ENCODE results near the gene S100A16.
"Not testable (repeated sequence)": the region's sequence is repeated elsewhere in the genome, so short reads cannot be mapped to it uniquely, and the experiment has no call there.

The S100A16 gene

DNA sequence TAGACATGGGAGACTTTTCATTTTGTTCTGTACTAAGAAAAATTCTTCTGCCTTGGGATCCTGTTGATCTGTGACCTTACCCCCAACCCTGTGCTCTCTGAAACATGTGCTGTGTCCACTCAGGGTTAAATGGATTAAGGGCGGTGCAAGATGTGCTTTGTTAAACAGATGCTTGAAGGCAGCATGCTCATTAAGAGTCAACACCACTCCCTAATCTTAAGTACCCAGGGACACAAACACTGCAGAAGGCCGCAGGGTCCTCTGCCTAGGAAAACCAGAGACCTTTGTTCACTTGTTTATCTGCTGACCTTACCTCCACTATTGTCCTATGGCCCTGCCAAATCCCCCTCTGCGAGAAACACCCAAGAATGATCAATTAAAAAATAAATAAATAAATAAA, 29.4 kb downstream of the S100A16 start:
- no CpG with 5 or more reads among the region's 3 CpGs for WGBS, 2 donors (ENCODE audit: extremely low coverage in 2 of 2, insufficient read length in 2 of 2, insufficient replicate concordance in 1 of 2)
- H3K23ac ChIP-seq (ENCODE audit: low read depth, low read length, poor library complexity); H2BK15ac ChIP-seq (ENCODE audit: low read length); H3K9ac ChIP-seq (ENCODE audit: low read depth, low read length, poor library complexity); H2BK120ac ChIP-seq (ENCODE audit: low read depth, low read length); H2BK12ac ChIP-seq (ENCODE audit: low read length); H3K4me2 ChIP-seq (ENCODE audit: insufficient read depth, low read length, poor library complexity, severe bottlenecking); H3K14ac ChIP-seq (ENCODE audit: low read length); H3K4ac ChIP-seq (ENCODE audit: low read length); H2BK5ac ChIP-seq (ENCODE audit: low read length); H2AFZ ChIP-seq (ENCODE audit: low read length); DNase-seq (ENCODE audit: low spot score); H3K36me3 ChIP-seq (replicated peaks in 1 of 2; ENCODE audit: control insufficient read depth in 2 of 2, insufficient read depth in 2 of 2, low read length in 2 of 2); H3K27ac ChIP-seq (replicated peaks; ENCODE audit: low read length); H3K79me1 ChIP-seq (ENCODE audit: low read depth, low read length); H3K27me3 ChIP-seq (ENCODE audit: control insufficient read depth in 3 of 3, insufficient read depth in 3 of 3, low read depth in 1 of 3, low read length in 3 of 3); H2AK5ac ChIP-seq (ENCODE audit: low read depth, low read length); H4K8ac ChIP-seq (ENCODE audit: low read depth, low read length); H3K4me3 ChIP-seq (ENCODE audit: low read length in 2 of 2); H3K9me3 ChIP-seq (replicated peaks in 1 of 2; ENCODE audit: control insufficient read depth in 2 of 2, insufficient read depth in 1 of 2, low read depth in 1 of 2, low read length in 2 of 2); H4K91ac ChIP-seq (ENCODE audit: low read depth, low read length, poor library complexity); H3K18ac ChIP-seq (ENCODE audit: low read length): not testable (repeated sequence)
- peaks cover 8 to 11% of the 10 kb centered on the region in 2 donors for H3K4me1 ChIP-seq (ENCODE audit: control insufficient read depth in 2 of 2, insufficient read depth in 1 of 2, low read depth in 1 of 2, low read length in 2 of 2)

DNA sequence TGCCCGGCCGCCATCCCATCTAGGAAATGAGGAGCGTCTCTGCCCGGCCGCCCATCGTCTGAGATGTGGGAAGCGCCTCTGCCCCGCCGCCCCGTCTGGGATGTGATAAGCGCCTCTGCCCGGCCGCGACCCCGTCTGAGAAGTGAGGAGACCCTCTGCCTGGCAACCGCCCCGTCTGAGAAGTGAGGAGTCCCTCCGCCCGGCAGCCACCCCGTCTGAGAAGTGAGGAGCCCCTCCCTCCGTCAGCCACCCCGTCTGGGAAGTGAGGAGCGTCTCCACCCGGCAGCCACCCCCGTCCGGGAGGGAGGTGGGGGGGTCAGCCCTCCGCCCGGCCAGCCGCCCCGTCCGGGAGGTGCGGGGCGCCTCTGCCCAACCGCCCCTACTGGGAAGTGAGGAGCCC, 30.1 kb downstream of the S100A16 start:
- H2AFZ ChIP-seq (ENCODE audit: low read length); H3K79me1 ChIP-seq (ENCODE audit: low read depth, low read length); H3K23ac ChIP-seq (ENCODE audit: low read depth, low read length, poor library complexity); H3K4ac ChIP-seq (ENCODE audit: low read length); H2BK12ac ChIP-seq (ENCODE audit: low read length); H3K4me3 ChIP-seq (ENCODE audit: low read length in 2 of 2); H4K8ac ChIP-seq (ENCODE audit: low read depth, low read length); H3K18ac ChIP-seq (ENCODE audit: low read length); H4K91ac ChIP-seq (ENCODE audit: low read depth, low read length, poor library complexity); H2BK5ac ChIP-seq (ENCODE audit: low read length); H3K14ac ChIP-seq (ENCODE audit: low read length); H3K4me2 ChIP-seq (ENCODE audit: insufficient read depth, low read length, poor library complexity, severe bottlenecking); H2BK15ac ChIP-seq (ENCODE audit: low read length); DNase-seq (ENCODE audit: low spot score); H2AK5ac ChIP-seq (ENCODE audit: low read depth, low read length); H2BK120ac ChIP-seq (ENCODE audit: low read depth, low read length); H3K27me3 ChIP-seq (ENCODE audit: control insufficient read depth in 3 of 3, insufficient read depth in 3 of 3, low read depth in 1 of 3, low read length in 3 of 3); H3K9ac ChIP-seq (ENCODE audit: low read depth, low read length, poor library complexity); H3K9me3 ChIP-seq (replicated peaks in 1 of 2; ENCODE audit: control insufficient read depth in 2 of 2, insufficient read depth in 1 of 2, low read depth in 1 of 2, low read length in 2 of 2); H3K36me3 ChIP-seq (replicated peaks in 1 of 2; ENCODE audit: control insufficient read depth in 2 of 2, insufficient read depth in 2 of 2, low read length in 2 of 2); H3K27ac ChIP-seq (replicated peaks; ENCODE audit: low read length): not testable (repeated sequence)
- peaks cover 10 to 17% of the 10 kb centered on the region in 2 donors for H3K4me1 ChIP-seq (ENCODE audit: control insufficient read depth in 2 of 2, insufficient read depth in 1 of 2, low read depth in 1 of 2, low read length in 2 of 2)
- WGBS, 2 donors (ENCODE audit: extremely low coverage in 2 of 2, insufficient read length in 2 of 2, insufficient replicate concordance in 1 of 2): no CpG with 5 or more reads among the region's 34 CpGs

DNA sequence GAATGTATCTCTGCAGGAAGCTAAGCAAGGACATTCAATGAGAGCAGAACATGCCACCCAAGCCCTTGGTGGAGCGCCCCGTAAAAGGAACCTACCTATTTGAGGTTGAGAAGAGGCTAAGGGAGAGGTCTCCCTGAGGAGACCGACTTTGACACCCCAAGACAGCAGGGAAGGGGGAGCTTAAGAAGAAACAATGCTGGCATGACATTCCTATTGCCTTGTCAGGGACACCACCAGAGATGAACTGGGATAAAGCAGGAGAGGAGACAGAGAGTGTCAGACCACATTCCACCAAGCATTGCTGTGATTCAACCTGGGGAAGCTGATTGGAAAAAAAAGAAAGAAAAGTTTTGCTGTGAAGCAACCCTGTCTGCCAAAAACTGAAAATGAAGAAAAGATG, 34.0 kb downstream of the S100A16 start:
- Histone ChIP-seq H4K8ac (ENCODE audit: low read depth, low read length) (no peak overlapping the region), H2AFZ (ENCODE audit: low read length) (peak overlapping the region; percentile 51), H3K14ac (ENCODE audit: low read length) (no peak overlapping the region), H3K79me1 (ENCODE audit: low read depth, low read length) (no peaks in the 10 kb centered on the region), H2BK12ac (ENCODE audit: low read length) (no peak overlapping the region), H3K9ac (ENCODE audit: low read depth, low read length, poor library complexity) (no peak overlapping the region), H2AK5ac (ENCODE audit: low read depth, low read length) (no peak overlapping the region), H2BK120ac (ENCODE audit: low read depth, low read length) (no peak overlapping the region), H3K18ac (ENCODE audit: low read length) (no peak overlapping the region), H3K23ac (ENCODE audit: low read depth, low read length, poor library complexity) (no peak overlapping the region), H2BK15ac (ENCODE audit: low read length) (no peak overlapping the region), H2BK5ac (ENCODE audit: low read length) (no peak overlapping the region), H3K4me1 (ENCODE audit: control insufficient read depth in 2 of 2, insufficient read depth in 1 of 2, low read depth in 1 of 2, low read length in 2 of 2) (peaks cover 8 to 15% of the 10 kb centered on the region in 2 donors), H3K27ac (replicated peaks; ENCODE audit: low read length) (no peak overlapping the region), H3K4ac (ENCODE audit: low read length) (no peak overlapping the region), H4K91ac (ENCODE audit: low read depth, low read length, poor library complexity) (no peak overlapping the region), H3K36me3 (replicated peaks in 1 of 2; ENCODE audit: control insufficient read depth in 2 of 2, insufficient read depth in 2 of 2, low read length in 2 of 2) (no peaks in the 10 kb centered on the region), H3K4me2 (ENCODE audit: insufficient read depth, low read length, poor library complexity, severe bottlenecking) (no peak overlapping the region), H3K27me3 (ENCODE audit: control insufficient read depth in 3 of 3, insufficient read depth in 3 of 3, low read depth in 1 of 3, low read length in 3 of 3) (no peaks in the 10 kb centered on the region), H3K4me3 (ENCODE audit: low read length in 2 of 2) (no peak overlapping the region), H3K9me3 (replicated peaks in 1 of 2; ENCODE audit: control insufficient read depth in 2 of 2, insufficient read depth in 1 of 2, low read depth in 1 of 2, low read length in 2 of 2) (no peaks in the 10 kb centered on the region)
- no peak for DNase-seq (ENCODE audit: low spot score)
- WGBS, 2 donors (ENCODE audit: extremely low coverage in 2 of 2, insufficient read length in 2 of 2, insufficient replicate concordance in 1 of 2): no CpG with 5 or more reads among the region's 3 CpGs

DNA sequence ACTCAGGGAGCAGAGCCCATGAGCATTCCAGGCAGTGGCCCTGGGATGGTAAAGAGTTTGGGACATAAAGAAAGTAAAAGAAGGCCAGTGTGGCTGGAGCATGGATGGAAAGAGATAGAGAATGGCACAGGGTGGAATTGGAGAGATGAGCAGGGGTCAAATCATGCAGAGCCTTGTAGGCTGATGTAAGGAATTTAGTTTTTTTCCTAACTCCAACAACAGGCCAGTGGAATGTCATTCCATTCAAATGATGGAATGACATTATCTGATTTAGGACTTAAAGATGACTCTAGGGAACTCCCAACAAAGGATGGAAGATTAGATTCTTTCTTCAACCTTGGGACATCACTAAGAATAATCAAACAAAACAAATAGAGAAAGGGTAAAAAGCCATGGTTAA, 34.4 kb downstream of the S100A16 start:
- Histone ChIP-seq H3K79me1 (ENCODE audit: low read depth, low read length) (no peaks in the 10 kb centered on the region), H3K4me3 (ENCODE audit: low read length in 2 of 2) (no peak overlapping the region), H3K36me3 (replicated peaks in 1 of 2; ENCODE audit: control insufficient read depth in 2 of 2, insufficient read depth in 2 of 2, low read length in 2 of 2) (no peaks in the 10 kb centered on the region), H3K4ac (ENCODE audit: low read length) (no peak overlapping the region), H3K27ac (replicated peaks; ENCODE audit: low read length) (no peak overlapping the region), H2AK5ac (ENCODE audit: low read depth, low read length) (no peak overlapping the region), H2BK12ac (ENCODE audit: low read length) (no peak overlapping the region), H4K91ac (ENCODE audit: low read depth, low read length, poor library complexity) (no peak overlapping the region), H2BK120ac (ENCODE audit: low read depth, low read length) (no peak overlapping the region), H3K9ac (ENCODE audit: low read depth, low read length, poor library complexity) (no peak overlapping the region), H3K9me3 (replicated peaks in 1 of 2; ENCODE audit: control insufficient read depth in 2 of 2, insufficient read depth in 1 of 2, low read depth in 1 of 2, low read length in 2 of 2) (no peaks in the 10 kb centered on the region), H3K4me1 (ENCODE audit: control insufficient read depth in 2 of 2, insufficient read depth in 1 of 2, low read depth in 1 of 2, low read length in 2 of 2) (peaks cover 7 to 13% of the 10 kb centered on the region in 2 donors), H2BK15ac (ENCODE audit: low read length) (no peak overlapping the region), H3K23ac (ENCODE audit: low read depth, low read length, poor library complexity) (no peak overlapping the region), H3K27me3 (ENCODE audit: control insufficient read depth in 3 of 3, insufficient read depth in 3 of 3, low read depth in 1 of 3, low read length in 3 of 3) (no peaks in the 10 kb centered on the region), H2AFZ (ENCODE audit: low read length) (peak overlapping the region; percentile 51), H3K4me2 (ENCODE audit: insufficient read depth, low read length, poor library complexity, severe bottlenecking) (no peak overlapping the region), H3K18ac (ENCODE audit: low read length) (no peak overlapping the region), H3K14ac (ENCODE audit: low read length) (no peak overlapping the region), H2BK5ac (ENCODE audit: low read length) (no peak overlapping the region), H4K8ac (ENCODE audit: low read depth, low read length) (no peak overlapping the region)
- DNase-seq (ENCODE audit: low spot score): no peak

All from neuronal stem cell (in vitro differentiated cells).